HG03521 (cell line): ENCODE data around the gene SGCE.
"Not testable (repeated sequence)": the region's sequence is repeated elsewhere in the genome, so short reads cannot be mapped to it uniquely, and the experiment has no call there.

Experiments used
- ATAC-seq: cut with Tn5 transposase; IDR thresholded peaks from one replicate; pipeline ENCODE4 v1.9.1; 2021; ENCODE audit warnings: mild to moderate bottlenecking, moderate library complexity; ENCODE audit not compliant: unreplicated experiment

The SGCE gene, protein sequence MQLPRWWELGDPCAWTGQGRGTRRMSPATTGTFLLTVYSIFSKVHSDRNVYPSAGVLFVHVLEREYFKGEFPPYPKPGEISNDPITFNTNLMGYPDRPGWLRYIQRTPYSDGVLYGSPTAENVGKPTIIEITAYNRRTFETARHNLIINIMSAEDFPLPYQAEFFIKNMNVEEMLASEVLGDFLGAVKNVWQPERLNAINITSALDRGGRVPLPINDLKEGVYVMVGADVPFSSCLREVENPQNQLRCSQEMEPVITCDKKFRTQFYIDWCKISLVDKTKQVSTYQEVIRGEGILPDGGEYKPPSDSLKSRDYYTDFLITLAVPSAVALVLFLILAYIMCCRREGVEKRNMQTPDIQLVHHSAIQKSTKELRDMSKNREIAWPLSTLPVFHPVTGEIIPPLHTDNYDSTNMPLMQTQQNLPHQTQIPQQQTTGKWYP

DNA sequence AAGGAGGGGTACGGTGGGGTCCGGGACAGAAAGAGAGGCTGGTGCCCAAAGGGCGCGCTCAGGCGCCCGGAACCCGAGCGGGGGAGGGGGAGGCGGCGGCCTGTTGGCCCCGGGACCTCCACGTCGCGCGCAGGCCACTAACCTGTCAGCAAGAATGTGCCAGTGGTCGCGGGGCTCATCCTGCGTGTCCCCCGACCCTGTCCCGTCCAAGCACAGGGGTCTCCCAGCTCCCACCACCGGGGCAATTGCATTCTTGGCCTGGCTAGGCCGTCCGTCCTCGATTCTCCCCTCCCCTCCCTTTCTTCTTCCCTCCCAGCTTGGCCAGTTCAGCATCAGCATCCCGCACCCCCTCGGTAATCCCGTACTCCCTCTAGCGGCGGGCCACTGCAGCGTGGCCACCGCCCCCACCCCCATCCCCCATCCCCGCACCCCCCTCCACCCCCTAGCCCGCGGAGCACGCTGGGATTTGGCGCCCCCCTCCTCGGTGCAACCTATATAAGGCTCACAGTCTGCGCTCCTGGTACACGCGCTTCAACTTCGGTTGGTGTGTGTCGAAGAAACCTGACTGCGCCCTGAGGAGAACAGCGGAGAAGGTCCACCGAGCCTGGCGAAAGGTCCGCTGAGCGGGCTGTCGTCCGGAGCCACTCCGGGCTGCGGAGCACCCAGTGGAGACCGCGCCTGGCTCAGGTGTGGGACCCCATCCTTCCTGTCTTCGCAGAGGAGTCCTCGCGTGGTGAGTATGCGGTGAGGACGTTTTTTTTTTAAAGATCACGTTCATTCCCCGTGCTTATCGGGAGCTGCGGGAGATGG, at the start of gene SGCE:
Gene SGCE, minus strand, starts transcription at position 286 of the 810 bp plus-strand sequence. Its CDS starts 35 bp downstream, at position 251.
- ATAC-seq = no peak

DNA sequence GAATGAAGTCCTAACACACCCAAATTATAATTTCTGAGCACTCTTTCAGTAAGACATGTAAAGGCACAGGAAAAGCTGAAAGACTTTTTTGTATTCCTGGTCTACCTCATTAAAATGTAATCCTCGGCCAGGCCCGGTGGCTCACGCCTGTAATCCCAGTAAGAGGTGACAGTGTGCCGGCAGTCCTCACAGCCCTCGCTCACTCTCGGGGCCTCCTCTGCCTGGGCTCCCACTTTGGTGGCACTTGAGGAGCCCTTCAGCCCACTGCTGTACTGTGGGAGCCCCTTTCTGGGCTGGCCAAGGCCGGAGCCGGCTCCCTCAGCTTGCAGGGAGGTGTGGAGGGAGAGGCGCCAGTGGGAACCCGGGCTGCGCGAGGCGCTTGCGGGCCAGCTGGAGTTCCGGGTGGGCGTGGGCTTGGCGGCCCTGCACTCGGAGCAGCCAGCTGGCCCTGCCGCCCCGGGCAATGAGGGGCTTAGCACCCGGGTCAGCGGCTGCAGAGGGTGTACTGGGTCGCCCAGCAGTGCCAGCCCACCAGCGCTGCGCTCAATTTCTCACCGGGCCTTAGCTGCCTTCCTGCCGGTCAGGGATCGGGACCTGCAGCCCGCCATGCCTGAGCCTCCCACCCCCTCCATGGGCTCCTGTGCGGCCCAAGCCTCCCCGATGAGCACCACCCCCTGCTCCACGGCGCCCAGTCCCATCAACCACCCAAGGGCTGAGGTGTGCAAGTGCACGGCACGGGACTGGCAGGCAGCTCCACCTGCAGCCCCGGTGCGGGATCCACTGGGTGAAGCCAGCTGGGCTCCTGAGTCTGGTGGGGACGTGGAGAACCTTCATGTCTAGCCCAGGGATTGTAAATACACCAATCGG, 49.5 kb upstream of the SGCE start:
- not testable (repeated sequence) for ATAC-seq

DNA sequence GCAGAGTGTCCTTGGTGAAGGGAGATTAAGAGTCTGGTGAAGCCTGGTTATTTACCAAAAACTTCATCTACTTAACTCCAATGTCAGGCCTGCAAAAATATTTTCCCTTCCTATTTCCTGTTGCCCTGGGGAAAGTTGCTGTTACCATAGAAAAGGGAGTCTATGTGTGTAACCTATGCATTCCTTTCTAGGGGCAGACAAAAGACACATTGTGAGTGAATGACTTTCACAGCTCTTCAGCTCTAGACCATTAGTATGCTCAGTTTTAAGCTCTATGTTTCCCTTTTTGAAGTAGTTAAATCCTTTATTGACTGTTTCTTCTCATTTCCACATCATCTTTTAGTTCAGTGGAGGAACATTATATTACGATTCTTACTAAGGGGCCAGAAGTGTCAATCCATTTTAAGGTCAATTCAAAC, 45.6 kb upstream of the SGCE start:
- no peak for ATAC-seq

DNA sequence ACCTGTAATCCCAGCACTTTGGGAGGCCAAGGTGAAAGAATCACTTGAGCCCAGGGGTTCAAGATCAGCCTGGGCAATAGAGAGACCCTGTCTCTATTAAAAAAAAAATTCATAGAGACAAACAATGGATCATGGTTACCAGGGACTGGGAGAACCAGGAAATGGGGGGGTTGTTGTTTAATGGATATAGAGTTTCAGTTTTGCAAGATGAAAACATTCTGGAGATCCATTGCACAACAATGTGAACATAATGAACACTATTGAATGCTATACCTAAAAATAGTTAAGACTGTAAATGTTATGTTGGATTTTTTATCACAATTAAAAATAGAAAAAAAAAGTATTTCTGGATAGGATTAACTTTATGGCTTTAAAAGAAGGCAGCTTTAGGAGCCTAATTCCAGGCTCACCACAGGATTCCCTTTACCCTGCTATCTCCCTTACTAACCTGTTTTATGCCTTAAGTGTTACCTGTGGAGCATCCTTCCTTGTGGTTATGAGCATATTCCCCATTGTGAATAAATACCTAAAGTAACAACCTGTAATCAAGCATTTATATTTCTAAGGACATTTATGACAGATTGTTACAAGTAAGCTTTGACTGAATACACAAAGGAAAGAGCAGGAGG, 45.1 kb upstream of the SGCE start:
- ATAC-seq = no peak

DNA sequence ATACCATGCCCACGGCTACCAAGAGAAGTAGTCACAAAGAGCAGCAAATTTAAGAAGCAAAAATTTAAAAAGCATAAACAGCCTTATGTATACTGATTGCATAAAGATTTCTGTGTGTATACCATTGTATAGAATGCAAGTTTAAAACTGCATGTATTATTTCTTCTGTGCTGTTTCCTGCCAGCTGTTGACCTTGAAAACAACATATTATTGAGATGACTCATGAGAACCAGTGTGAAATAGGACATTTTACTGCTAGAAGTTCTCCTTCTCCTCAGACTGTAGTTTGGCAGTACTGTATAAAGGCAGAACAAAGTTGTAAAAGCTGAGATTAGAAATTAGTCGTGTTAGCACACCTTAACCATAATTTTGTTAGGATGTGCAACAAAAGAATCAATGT, 42.3 kb upstream of the SGCE start:
- no peak for ATAC-seq

DNA sequence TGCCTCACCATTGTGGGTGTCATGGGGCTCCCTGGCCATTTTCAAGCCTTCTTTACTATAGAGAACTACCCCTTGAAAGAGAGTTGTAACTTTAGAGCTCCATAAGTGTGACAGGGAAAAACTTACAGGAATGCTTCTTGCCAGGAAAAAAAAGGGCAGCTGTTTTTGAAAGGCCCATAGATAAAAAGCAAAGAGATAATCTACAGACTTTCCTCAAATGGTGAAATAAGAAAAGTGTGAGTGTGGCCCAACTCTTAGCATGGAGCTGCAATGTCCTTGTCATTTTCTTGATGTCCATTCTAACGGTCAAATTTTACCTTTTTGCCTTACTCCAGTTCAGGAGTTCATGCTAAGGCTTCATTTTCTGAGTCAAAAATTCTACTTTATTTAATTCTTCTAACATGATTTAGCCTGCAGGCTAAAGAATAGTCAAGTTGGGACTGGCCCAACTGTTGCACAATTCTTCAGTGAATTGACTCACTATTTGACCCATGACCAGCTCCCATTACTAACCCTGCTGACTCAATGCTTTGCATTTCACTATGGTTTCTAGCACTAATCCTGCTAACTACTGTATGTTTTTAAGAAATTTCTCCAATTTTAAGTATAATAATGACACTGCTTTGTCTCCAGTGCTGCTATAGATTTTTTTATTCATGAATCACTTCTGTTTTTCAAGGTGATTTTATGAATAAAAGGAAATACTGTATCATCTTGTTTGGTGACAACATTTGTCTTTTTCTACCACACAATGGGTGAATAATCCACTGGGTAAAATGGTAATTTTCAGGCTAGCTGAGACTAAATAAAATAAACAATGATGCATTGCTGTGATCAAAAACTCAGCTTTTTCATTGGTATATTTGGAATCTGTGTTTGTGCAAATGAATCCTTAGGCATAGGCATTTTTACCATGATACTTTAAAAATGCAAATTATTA, 41.4 kb upstream of the SGCE start:
- ATAC-seq = no peak

DNA sequence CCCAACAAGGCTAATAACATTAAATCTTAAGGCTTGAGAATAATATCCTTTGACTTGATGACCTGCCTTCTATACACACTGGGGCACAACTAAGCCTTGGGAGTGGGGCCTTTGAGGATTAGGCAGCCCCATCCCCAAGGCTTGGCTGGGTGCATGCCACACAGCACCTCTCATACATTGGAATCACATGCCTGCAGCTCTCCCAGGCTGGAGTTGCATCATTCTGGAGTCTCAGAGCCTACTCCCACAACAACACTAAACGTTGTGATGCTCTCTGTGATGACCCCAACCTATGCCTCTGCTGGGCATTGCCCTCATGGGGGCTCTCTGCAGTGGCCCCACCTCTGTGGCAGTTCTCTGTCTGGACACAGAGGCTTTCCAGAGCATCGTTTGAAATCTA, 31.9 kb upstream of the SGCE start:
- no peak for ATAC-seq

DNA sequence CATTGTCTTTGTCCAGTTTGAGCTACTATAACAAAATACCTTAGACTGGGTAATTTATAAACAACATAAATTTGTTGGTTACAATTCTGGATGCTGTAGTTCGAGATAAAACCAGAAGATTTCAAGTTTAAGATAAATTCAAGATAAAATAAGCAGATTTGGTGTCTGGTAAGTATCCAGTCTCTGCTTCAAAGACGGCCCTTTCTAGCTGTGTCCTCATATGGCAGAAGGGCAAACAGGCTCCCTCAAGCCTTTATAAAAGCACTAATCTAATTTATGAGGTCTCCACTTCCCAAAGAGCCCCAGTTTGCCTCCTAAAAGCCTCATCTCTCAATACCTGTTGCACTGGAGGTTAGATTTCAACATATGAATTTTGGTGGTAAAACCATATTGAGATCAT, 31.1 kb upstream of the SGCE start:
- no peak for ATAC-seq

DNA sequence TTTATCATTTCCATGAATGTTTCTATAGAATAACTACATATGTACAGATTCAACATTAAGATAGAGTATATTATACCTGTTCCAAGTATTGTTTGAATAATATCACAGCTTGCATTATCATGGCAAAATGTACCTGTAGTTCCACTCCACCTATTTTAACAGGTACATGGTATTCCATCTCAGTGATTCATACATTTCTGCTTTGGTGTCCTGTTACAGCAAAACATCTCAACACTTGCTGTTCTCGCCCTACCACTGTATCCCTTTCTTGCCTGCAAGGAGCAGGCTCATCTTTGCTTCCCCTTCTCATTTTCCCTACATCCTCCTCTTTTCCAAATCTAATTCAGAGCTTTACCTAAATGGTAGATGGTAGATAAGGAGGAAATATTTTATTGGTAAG, 27.1 kb upstream of the SGCE start:
- no peak for ATAC-seq

DNA sequence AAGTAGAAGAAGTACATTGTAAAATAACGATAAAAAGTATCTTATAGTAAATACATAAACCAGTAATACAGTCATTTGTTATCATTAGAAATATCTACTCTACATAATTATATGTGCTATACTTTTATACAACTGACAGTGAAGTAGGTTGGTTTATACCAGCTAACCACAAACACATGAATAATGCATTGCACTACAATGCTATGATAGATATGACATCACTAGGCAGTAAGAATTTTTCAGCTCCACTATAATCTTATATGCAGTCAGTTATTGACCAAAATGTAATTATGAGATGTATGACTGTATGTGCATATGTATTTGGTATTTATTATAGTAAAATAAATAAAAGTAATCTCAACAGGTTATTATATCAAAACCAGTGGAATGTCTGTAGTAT, 23.4 kb upstream of the SGCE start:
- ATAC-seq = no peak

DNA sequence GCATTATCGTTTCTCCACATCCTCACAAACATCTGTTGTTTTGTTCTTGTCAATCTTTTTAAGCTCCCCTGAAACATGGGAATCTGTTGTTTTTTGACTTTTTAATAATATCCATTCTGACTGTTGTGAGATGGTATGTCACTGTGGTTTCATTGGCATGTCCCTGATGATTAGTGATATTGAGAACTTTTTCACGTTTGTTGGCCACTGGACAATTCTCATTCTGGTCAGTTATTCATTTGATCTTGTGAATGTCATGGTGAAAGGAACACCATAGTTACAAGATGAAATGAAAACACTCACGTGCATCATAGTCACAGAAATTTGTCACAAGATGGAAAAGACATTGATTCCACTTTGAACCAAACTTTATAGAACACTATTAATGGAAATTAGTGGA, 20.5 kb upstream of the SGCE start:
- ATAC-seq = no peak

DNA sequence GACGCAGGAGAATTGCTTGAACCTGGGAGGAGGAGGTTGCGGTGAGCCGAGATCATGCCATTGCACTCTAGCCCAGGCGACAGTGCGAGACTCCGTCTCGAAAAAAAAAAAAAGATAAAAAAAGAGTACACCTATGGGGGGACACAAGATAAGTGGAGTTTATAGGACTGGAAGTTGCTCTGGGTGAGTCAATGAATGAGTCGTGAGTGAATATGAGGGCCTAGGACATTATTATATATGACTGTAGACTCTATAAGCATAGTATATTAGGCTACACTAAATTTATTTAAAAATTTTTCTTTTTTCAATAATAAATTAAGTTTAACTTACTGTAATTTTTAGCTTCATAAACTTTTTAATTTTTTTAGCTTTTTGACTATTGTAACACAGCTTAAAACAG, 19.4 kb upstream of the SGCE start:
- ATAC-seq = no peak

DNA sequence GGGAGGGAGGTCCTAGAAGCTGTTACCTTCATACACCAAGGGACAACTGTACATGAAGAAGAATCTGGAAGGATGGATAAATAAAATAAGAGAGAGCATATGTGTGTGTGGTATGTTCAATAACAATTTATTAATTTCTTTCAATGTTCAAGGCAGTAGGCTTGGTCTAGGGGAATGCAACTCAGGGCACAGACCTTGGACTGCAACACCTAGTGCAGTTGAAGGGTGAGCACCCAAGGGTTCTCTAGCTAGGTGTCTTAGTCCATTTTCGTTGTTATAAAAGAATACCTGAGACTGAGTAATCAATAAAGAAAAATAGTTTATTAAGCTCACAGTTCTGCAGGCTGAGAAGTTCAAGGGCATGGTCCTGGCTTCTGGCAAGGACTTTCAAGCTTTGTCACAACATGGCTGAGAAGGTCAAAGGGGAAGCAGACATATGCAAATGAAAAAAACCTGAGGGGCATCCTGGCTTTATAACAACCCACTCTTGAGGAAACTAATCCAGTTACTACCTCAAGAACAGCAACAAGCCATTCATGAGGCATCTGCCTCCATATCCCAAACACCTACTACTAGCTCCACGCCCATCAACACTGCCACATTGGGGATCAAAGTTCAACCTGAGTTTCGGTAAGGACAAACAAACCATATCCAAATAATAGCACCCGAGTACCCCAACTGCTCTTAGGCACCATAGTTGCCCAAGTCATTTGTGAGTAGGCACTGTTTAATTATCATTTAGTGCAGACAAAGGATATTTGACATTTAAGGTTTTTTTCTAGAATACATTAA, 15.7 kb upstream of the SGCE start:
- no peak for ATAC-seq

DNA sequence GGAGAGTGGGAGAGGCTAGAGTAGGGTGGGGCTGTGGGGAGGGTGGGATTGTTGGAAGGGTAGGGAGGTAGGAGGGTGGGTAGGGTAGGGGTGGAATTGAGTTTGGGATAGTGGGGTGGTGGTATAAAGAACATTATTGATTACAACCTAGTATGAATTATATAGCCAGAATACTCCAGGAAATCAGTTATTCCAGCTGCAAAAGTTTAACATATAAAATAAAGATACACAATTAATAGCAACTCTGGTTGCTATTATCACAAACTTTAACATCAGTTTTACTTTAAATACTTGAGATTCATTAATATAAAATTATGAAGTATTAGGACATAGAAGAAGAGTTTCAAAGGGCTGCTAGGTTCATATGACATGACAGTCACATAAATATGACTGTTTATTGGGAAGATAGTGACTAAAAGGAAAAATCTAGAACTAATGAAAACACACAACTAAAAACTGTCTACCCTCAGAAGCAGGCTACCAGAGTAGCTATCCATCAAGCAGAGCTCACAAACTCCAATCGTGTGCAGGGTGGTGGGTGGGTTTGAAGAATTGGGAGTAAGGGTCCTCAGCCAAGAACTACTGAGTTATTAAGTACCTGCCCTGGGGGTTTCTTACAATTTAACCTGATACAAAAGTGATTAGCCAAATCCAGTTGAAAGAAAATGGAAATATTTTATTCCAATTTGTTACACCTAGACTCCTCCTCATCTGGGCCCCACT, 14.0 kb upstream of the SGCE start:
- no peak for ATAC-seq

DNA sequence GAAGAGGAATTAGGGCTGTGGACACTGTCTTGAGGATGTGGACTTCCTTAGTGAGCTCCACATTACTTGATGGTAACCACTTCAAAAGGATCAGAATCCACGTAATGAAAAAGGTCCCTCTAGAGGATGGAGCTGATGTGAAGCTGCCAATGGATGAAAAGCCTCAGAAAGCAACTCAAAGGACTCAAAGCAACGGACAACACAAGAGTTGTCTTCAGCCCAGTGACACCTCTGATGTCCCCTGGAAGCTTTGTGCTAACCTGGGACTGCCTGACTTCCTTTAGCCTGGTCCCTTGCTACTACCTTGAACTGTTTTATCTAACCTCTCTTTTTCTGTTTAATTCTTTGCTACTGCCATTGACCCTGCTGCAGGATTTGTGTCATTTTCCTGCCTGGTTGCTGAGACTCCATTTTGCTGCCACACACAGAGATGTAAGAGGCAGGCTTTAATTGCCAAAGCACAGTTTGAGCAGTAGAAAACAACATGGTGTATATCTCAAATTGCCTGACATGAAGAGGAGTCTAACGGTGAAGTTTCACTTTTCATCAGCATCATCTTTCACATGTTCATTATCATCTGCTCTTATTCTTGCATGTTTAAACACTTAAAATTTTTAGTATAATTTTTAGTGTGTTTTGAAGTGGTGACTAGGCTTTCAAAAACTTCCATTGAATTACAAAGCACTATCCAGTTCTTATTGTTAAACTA, 11.1 kb upstream of the SGCE start:
- ATAC-seq = no peak

DNA sequence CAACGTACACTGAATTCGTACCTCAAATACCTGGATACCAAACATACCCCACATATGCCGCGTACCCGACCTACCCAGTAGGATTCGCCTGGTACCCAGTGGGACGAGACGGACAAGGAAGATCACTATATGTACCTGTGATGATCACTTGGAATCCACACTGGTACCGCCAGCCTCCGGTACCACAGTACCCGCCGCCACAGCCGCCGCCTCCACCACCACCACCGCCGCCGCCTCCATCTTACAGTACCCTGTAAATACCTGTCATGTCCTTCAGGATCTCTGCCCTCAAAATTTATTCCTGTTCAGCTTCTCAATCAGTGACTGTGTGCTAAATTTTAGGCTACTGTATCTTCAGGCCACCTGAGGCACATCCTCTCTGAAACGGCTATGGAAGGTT, 9.5 kb upstream of the SGCE start:
- ATAC-seq = no peak

DNA sequence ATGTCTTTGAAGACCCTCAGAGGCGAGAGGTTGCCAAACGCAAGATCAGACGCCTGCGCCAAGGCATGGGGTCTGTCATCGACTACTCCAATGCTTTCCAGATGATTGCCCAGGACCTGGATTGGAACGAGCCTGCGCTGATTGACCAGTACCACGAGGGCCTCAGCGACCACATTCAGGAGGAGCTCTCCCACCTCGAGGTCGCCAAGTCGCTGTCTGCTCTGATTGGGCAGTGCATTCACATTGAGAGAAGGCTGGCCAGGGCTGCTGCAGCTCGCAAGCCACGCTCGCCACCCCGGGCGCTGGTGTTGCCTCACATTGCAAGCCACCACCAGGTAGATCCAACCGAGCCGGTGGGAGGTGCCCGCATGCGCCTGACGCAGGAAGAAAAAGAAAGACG, 8.1 kb upstream of the SGCE start:
- no peak for ATAC-seq

DNA sequence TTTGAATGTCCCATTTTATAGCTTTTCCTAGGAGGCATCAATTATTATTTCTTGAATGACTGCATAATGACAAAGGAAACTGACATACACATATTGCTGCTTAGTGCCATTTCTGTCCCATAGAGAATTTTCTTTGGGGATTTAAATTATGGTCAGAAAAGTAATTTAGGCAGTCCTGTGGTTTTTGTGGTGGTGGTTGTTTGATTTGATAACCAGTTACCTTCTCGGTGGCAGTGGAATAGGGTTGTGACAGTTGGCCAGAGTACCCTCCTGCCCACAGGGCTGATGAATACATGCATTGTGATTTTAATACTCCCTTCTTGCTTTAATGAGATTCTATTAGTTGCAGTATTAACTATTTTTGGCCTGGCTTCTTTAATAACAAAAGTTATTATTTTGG, 6.6 kb upstream of the SGCE start:
- ATAC-seq = no peak
